Retinal pigment epithelial cell (primary cell): ENCODE data around the gene TMEM60.
A peak's percentile ranks its signal among the peaks of the same experiment; 100 is the strongest.

ENCODE experiments used
- DNase-seq: peaks from one replicate; pipeline ENCODE4 v3.0.0-alpha.2; 2010; ENCODE audit warnings: low read depth
- H3K4me3 ChIP-seq: 2 replicates; pipeline ENCODE4 v1.5.1; 2011; ENCODE audit warnings: mild to moderate bottlenecking, low read length, control low read depth, moderate library complexity
- CTCF ChIP-seq: conservative IDR thresholded peaks from 2 replicates; pipeline ENCODE4 v1.5.1; 2011; ENCODE audit warnings: low read depth, low read length, control low read depth, inconsistent platforms

The TMEM60 gene

GRCh38 chr7:77813180-77813579, 14.9 kb upstream of the TMEM60 start:
- no peak overlapping the region for H3K4me3 ChIP-seq
- no peak for TF ChIP-seq CTCF
- DNase-seq = no peak

DNA sequence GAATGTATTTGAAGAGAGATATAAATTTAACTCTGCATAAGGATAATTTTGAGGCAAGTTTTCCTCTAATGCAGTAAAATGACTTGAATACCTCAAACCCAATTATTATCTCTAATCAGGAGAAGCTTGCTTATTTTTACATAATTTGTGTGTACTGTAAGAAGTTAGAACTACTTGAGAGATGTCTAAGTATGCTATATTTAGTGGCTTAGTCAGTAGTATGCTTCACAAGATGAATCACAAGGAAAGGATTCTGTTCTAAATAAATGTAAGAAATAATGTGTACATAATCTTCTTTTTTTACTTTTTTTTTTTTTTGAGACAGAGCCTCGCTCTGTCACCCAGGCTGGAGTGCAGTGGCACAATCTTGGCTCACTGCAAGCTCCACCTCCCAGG, 14.1 kb upstream of the TMEM60 start:
- DNase-seq = peak; percentile 73
- TF ChIP-seq CTCF = no peak
- H3K4me3 ChIP-seq = no peak overlapping the region

DNA sequence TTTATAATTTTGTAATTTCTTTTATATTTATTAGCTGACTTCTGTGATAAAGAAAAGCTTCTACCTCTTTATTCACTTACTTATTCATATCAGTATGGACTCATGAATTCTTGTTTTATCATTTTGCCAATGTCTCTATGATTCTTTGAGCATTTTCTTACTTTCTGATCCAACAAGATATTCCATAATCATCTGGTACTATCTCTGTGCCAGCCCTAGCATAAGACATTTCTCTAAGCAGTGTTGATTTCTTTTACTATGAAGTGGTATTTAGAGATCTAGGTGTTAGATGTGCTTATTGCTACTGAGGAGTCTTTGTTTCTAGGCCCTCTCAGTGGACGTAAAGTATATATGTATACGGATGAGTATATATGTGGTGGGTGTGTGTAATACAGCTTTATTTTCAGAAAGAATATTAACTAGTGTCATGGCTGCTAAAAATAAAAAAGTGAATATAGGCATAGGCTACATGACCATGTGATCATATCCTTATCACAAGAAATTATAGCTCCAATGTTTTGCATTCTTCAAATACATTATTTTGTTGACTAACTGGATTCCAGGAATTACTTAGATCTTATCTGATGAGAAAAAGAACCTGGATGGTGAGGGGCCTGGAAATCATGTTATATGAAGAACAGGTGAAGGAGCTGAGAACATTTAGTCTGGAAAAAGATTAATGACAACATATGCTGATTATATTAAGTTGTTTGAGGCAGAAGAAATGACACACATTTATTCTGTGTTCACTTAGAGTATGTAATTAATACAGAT, 13.5 kb upstream of the TMEM60 start:
- no peak for TF ChIP-seq CTCF
- peak; percentile 61 for DNase-seq
- no peak overlapping the region for H3K4me3 ChIP-seq

GRCh38 chr7:77808517-77808916, 10.3 kb upstream of the TMEM60 start:
- no peak for TF ChIP-seq CTCF
- no peak overlapping the region for H3K4me3 ChIP-seq
- no peak for DNase-seq

DNA sequence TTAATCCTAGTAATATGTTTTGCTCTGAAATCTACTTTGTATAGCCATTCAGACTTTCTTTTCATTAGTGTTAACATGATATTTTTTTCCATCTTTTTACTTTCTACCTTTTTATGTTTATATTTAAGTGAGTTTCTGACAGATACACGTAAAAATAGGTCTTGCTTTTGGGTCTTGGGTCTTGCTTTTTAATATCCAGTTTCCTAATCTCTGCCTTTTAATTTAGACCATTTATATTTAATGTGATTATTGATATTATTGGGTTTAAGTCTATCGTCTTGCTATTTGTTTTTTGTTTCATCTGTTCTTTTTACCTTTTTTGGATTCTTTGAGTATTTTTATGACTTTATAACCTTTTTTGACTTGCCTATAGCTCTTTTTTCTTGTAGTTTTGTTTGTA, 8.2 kb upstream of the TMEM60 start:
- no peak for TF ChIP-seq CTCF

DNA sequence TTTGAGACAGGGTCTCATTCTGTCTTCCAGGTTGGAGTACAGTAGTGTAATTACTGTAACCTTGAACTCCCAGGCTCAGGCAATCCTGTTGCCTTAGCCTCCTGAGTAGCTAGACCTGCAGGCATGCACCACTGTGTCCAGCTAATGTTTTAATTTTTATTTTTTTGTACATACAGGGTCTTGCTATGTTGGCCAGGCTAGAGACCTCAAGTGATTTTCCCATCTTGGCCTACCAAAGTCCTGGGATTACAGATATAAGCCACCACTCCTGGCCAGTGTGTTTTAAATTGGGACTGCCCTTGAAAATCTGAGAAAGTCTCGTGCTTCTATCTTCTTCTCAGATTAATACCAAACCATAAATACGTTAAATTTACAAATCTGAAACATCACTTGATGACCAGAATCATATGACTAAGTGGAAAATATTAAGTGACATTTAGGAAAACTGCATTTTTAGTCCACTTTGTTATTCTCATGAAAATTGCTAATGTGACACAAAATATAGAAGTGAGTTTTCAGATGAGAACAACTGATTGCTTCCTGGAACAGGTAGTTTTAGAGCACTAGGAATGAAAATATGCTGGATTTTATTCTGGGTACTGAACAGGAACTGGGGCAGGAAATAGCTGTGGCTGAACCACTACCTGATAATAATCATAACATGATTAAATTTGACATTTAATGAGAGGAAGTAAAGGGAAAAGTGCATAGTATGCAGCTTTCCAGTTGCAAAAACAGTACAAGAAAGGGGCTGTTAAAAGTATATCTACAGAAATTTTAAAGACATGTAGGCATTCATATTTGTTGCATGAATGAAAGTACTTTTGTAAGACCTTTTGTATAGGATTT, 4.5 kb upstream of the TMEM60 start:
- no peak overlapping the region for H3K4me3 ChIP-seq
- TF ChIP-seq CTCF = no peak
- DNase-seq = peak; percentile 33

More for the DNA sequence above, 8.2 kb upstream of the TMEM60 start:
- DNase-seq = no peak
- H3K4me3 ChIP-seq = no peak overlapping the region
